HT-29 (cell line): ENCODE measurements around the gene ZDHHC8. TPM values are rescaled to one million over a fixed set of nuclear protein-coding genes. Genes with fewer than 3 reads are reported as not detected.

Experiments
- DNase-seq: peaks from one replicate; pipeline ENCODE4 v3.0.0-alpha.2; 2015; ENCODE audit warnings: low spot score
- total RNA-seq: library from RNA; depleted of rRNA; stranded (reverse); fragments of >200 nt; shearing (Covaris generic); gene quantifications from 2 replicates; pipeline ENCODE4 v1.2.3, GENCODE V29; 2014

The ZDHHC8 gene
- total RNA-seq, 1 experiment from 2014 or later, result 62.9 TPM

DNA sequence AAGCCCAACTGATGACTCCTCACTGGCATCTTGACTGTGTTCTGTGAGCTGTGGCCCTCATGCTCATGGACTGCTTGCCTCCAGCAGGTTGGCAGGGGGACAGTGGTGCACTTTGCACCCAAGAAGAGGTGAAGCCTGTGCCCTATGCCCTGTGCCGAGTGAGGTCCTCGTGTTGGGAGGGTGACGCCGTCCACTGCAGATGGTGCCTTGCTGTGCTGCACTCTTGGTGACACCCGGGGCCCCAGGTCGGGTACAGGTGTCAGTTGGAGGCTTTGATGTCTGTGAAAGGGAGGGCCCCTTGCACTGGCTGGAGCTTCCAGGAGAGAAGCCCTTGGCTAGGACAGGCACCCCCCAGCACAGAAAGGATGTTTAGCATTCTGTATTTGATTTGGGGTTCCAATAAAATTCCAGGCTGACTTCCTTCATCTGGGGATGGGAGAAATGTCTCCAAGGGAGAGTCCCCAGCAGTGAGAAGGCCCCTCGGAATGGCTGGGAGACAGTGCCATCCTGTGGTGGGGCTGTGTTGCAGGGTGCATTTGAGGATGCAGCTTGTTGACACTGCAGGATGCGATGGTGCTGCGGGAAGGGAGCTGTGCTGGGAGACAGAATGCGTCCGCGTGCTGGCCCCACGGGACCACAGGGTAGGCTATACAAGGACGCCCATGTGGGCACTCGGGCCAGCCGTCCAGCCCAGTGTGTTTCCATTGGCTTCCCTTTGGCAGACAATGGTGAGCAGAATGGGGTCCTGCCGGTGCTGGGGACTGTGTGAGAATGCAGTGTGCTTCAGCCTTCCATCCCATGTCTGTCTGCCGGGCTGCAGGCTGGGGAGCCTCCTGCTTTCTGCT lies 2.5 kb upstream of the ZDHHC8 start:
- peak; percentile 77 for DNase-seq

- no peak for DNase-seq
These were observed 1.9 kb upstream of the ZDHHC8 start for GRCh38 chr22:20129747-20130014.

- peak; percentile 86 for DNase-seq
These were observed 1.3 kb upstream of the ZDHHC8 start for GRCh38 chr22:20130319-20130718.

DNA sequence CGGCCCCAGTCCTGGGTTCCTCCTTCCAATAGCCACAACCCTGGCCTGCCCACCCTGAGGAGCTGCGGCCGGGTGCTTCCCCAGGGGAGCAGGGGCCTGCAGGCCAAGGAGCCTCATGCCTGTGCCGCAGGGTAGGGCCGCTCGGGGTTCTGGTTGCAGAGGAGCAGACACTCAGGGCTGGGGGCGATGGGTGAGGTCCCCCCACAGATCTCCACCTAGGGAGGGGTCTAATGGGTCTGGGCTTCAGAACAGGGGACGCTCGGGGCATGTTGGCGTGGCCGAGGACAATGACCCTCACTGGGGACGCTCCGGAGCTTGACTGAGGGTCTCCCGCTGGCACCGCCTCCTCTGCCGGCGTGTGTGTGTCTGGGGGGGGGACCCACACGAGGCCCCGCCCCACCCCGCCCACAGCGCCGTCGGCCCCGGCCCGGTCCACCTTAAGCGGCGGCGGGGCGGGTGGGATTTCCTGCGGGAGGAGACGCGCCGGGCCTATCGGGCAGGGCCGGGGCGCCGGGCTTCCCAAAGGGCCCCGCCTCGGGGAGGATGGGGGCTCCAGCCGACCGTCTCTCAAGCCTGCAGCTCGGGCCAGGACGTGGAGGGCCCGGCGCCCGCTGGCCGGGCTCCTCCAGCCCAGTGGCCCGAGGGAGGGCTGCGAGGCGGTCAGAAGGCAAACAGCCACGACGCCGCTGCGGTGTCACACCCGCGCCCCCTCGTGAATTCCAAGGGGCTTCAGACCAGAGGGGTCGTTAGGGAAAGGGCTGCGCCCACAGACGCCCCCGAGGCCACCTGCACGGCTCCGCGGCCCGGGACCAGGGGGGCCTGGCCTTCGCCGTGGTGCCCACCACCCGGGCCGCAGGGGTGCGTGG lies 640 bp upstream of the ZDHHC8 start:
- peak; percentile 81 for DNase-seq

- no peak for DNase-seq
These were observed 468 bp downstream of the ZDHHC8 start for GRCh38 chr22:20131859-20132685.

- no peak for DNase-seq
These were observed 1.2 kb downstream of the ZDHHC8 start for GRCh38 chr22:20132686-20133246.

DNA sequence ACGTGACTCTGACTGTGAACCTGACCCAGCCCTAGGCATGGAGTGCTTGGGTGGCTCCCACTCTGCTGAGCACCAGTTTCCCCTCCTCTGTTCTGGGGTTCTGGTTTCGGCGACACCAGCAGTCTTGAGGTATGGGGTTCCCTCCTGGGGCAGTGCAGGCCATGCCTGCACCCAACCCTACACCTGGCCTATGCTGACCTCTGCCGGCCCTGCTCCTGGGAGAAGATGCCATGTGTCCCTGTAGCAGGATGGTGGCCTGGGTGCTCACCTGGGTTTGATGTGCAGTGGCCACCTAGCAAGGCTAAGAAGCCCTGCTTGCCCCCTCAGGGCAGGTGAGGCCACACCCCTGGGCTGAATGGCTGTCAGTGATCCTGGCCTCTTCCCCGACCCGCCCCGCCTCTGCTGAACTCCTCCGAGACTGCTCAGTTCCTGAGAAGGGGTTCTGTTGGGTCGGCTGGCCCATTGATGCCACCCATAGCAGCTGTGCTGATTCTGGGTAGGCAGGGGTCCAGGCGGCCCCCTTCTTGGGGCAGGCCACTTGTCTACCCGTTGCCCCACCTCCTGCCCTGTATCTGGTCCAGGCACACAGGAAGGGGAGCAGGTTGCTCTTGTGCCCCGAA lies 2.4 kb downstream of the ZDHHC8 start:
- no peak for DNase-seq

DNA sequence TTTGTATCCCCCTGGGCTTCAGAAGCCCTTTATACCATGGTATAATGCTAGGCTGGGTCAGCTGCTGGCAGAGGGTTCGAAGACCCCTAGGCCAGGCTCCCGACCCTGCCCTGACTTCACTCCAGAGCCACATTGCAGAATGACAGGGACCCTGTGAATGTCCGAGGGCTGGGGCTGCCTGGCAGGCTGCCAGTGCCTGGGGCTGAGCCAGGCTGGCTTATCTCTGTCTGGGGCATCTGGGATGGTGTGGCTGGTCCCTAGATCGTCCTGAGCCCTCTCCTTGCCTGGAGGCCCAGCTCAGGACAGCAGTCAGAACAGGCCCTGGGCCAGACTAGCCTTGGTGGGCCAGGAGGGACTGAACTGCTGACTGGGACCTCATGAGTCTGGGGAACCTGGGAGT lies 3.7 kb downstream of the ZDHHC8 start:
- DNase-seq, result no peak

- no peak for DNase-seq
These were observed 4.4 kb downstream of the ZDHHC8 start for GRCh38 chr22:20135806-20136602.

DNA sequence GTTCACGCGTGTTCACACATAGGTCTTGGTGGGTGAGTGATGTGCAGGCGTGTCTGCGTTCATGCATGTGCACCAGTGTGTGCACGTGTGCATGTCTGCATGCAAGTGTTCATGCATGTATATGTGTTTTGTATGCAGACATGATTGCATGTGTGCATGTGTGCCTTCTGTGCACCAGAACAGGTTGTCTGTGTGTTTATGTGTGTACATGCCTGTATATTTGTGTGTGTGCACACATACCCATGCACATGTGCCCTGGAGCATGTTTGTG lies 4.9 kb downstream of the ZDHHC8 start:
- no peak for DNase-seq

- DNase-seq, result no peak
These were observed 5.5 kb downstream of the ZDHHC8 start for GRCh38 chr22:20137113-20137512.

GRCh38 chr22:20137671-20138416 lies 6.2 kb downstream of the ZDHHC8 start:
- no peak for DNase-seq

GRCh38 chr22:20138417-20138738 lies 6.8 kb downstream of the ZDHHC8 start:
- DNase-seq, result peak; percentile 27

GRCh38 chr22:20138868-20139267 lies 7.3 kb downstream of the ZDHHC8 start:
- DNase-seq, result no peak

- DNase-seq, result no peak
These were observed 7.9 kb downstream of the ZDHHC8 start for GRCh38 chr22:20139391-20140106.

DNA sequence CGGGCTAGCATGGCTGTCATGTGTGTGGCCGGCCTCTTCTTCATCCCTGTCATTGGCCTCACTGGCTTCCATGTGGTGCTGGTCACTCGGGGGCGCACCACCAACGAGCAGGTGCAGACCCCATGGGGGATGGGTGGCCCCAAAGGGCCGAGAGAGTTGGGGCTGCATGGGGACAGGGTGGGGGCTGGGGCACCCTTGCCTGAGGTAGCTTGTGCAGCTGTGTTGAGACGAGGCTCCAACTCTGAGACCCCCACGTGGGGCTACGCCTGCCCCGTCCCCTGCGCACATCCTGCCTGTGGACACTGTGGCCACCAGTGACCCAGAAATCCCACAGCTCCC lies 8.5 kb downstream of the ZDHHC8 start:
- DNase-seq, result no peak

DNA sequence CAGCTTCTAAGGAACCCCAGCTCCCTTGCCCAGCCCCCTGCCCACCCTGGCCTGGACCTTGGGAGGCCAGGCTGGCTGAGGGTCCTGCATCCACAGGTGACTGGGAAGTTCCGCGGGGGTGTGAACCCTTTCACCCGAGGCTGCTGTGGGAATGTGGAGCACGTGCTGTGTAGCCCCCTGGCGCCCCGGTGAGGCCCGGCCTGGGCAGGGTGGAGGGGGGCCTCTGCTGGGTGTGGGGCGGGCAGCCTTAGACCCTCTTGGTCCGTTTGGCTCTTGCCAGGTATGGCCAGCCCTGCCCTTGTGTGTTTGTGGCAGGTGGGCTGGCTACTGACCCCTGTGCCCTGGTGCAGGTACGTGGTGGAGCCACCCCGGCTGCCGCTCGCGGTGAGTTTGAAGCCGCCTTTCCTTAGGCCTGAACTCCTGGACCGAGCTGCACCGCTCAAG lies 8.9 kb downstream of the ZDHHC8 start:
- no peak for DNase-seq

- DNase-seq, result no peak
These were observed 9.8 kb downstream of the ZDHHC8 start for GRCh38 chr22:20141186-20142077.
